SK-N-SH treated with all-trans-retinoic acid at 6 μM for 48 hours (cell line): ENCODE results near the gene FGGY.
"Not testable (repeated sequence)": the region's sequence is repeated elsewhere in the genome, so short reads cannot be mapped to it uniquely, and the experiment has no call there.

ENCODE experiments used
- ATAC-seq: fragments of 200-7000 bp; cut with Tn5 transposase; 3 replicates; pipeline ENCODE4 v1.9.1; 2020; ENCODE audit warnings: mild to moderate bottlenecking, moderate library complexity
- ARNTL ChIP-seq: fragments of 450-650 bp; formaldehyde crosslinking; IDR thresholded peaks from 2 replicates; pipeline ENCODE4 v1.5.0; 2020; ENCODE audit warnings: low read depth, mild to moderate bottlenecking, moderate library complexity, borderline replicate concordance
- BACH2 ChIP-seq: fragments of 250-450 bp; sonication (Bioruptor Pico); IDR thresholded peaks from 2 replicates; pipeline ENCODE4 v1.9.0; 2021; ENCODE audit warnings: mild to moderate bottlenecking, borderline replicate concordance
- ESRRG ChIP-seq: fragments of 250-450 bp; sonication (Bioruptor Pico); IDR thresholded peaks from 2 replicates; pipeline ENCODE4 v1.6.1; 2021; ENCODE audit warnings: mild to moderate bottlenecking
- GLIS3 ChIP-seq: fragments of 250-450 bp; sonication (Bioruptor Pico); IDR thresholded peaks from 2 replicates; pipeline ENCODE4 v1.5.0; 2020; ENCODE audit warnings: mild to moderate bottlenecking, moderate library complexity
- ISL1 ChIP-seq: fragments of 250-450 bp; sonication (Bioruptor Pico); IDR thresholded peaks from 2 replicates; pipeline ENCODE4 v2.1.2; 2022; ENCODE audit warnings: mild to moderate bottlenecking, moderate library complexity
- OSR1 ChIP-seq: fragments of 250-450 bp; sonication (Bioruptor Pico); IDR thresholded peaks from 2 replicates; pipeline ENCODE4 v1.8.0; 2022; ENCODE audit warnings: moderate library complexity, mild to moderate bottlenecking, inconsistent platforms
- PPARA ChIP-seq: fragments of 250-450 bp; sonication (Bioruptor Pico); IDR thresholded peaks from 2 replicates; pipeline ENCODE4 v1.5.0; 2020; ENCODE audit warnings: mild to moderate bottlenecking, borderline replicate concordance
- SNAI2 ChIP-seq: fragments of 250-450 bp; sonication (Bioruptor Pico); IDR thresholded peaks from 2 replicates; pipeline ENCODE4 v1.5.0; 2020; ENCODE audit warnings: mild to moderate bottlenecking, moderate library complexity
- TCF4 ChIP-seq: fragments of 250-450 bp; sonication (Bioruptor Pico); IDR thresholded peaks from 2 replicates; pipeline ENCODE4 v1.8.0; 2021; ENCODE audit warnings: mild to moderate bottlenecking, moderate library complexity, borderline replicate concordance
- TOX ChIP-seq: fragments of 250-450 bp; sonication (Bioruptor Pico); IDR thresholded peaks from 2 replicates; pipeline ENCODE4 v1.8.0; 2021; ENCODE audit warnings: mild to moderate bottlenecking, moderate library complexity, borderline replicate concordance
- ZC3H10 ChIP-seq: fragments of 250-450 bp; sonication (Bioruptor Pico); IDR thresholded peaks from 2 replicates; pipeline ENCODE4 v1.5.1; 2021; ENCODE audit warnings: mild to moderate bottlenecking, moderate library complexity
- ZFP3 ChIP-seq: fragments of 250-450 bp; sonication (Bioruptor Pico); IDR thresholded peaks from 2 replicates; pipeline ENCODE4 v1.5.0; 2020; ENCODE audit warnings: mild to moderate bottlenecking, moderate library complexity
- ZNF565 ChIP-seq: fragments of 450-650 bp; formaldehyde crosslinking; conservative IDR thresholded peaks from 2 replicates; pipeline ENCODE4 v1.5.0; 2020; ENCODE audit warnings: low read depth, mild to moderate bottlenecking, moderate library complexity
- ZNF70 ChIP-seq: fragments of 450-650 bp; formaldehyde crosslinking; IDR thresholded peaks from 2 replicates; pipeline ENCODE4 v1.5.0; 2020; ENCODE audit warnings: mild to moderate bottlenecking, moderate library complexity
- TF ChIP-seq, protein P1 (sequence below): fragments of 250-450 bp; sonication (Bioruptor Pico); IDR thresholded peaks from 2 replicates; pipeline ENCODE4 v1.5.1; 2021; ENCODE audit warnings: mild to moderate bottlenecking, moderate library complexity
- TF ChIP-seq, protein P2 (sequence below): fragments of 250-450 bp; sonication (Bioruptor Pico); IDR thresholded peaks from 2 replicates; pipeline ENCODE4 v1.5.1; 2020; ENCODE audit warnings: low read depth, mild to moderate bottlenecking, moderate library complexity
- TF ChIP-seq, protein P3 (sequence below): fragments of 250-450 bp; sonication (Bioruptor Pico); IDR thresholded peaks from 2 replicates; pipeline ENCODE4 v1.5.0; 2020; ENCODE audit warnings: mild to moderate bottlenecking, moderate library complexity
- TF ChIP-seq, protein P4 (sequence below): fragments of 250-450 bp; sonication (Bioruptor Pico); IDR thresholded peaks from 2 replicates; pipeline ENCODE4 v1.8.0; 2021; ENCODE audit warnings: low read depth, mild to moderate bottlenecking, moderate library complexity, borderline replicate concordance

The FGGY gene

DNA sequence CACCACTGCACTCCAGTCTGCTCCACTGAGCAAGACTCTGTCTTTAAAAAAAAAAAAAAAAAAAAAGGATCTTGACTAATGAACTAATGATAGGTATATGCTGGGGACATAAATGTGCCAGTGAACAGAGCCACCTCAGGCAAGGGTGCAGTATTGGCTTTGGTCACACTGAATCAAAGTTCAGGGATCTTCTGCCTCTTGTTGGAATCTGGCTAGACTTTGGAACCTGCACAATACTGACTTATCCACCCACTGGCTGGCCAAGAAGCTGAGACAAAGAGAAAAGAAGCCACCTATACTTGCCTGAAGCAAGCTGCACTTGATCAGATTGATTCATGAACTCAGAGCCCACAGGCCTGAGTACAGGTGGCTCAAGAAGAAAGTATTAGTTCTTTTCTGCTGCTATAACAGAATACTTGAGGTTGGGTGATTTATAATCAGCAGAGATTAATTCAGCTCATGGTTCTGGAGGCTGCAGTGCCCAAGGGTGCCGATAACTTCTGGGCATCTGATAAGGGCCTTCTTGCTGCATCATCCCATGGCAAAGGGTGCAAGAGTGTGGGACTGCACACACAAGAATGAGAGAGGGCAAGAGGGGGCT, 172.0 kb downstream of the FGGY start (continued):
- TF ChIP-seq, protein P1, sequence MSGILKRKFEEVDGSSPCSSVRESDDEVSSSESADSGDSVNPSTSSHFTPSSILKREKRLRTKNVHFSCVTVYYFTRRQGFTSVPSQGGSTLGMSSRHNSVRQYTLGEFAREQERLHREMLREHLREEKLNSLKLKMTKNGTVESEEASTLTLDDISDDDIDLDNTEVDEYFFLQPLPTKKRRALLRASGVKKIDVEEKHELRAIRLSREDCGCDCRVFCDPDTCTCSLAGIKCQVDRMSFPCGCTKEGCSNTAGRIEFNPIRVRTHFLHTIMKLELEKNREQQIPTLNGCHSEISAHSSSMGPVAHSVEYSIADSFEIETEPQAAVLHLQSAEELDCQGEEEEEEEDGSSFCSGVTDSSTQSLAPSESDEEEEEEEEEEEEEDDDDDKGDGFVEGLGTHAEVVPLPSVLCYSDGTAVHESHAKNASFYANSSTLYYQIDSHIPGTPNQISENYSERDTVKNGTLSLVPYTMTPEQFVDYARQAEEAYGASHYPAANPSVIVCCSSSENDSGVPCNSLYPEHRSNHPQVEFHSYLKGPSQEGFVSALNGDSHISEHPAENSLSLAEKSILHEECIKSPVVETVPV (CRISPR knock-in tag): no peak
- TF ChIP-seq ZFP3 (CRISPR knock-in tag): no peak
- TF ChIP-seq, protein P2, sequence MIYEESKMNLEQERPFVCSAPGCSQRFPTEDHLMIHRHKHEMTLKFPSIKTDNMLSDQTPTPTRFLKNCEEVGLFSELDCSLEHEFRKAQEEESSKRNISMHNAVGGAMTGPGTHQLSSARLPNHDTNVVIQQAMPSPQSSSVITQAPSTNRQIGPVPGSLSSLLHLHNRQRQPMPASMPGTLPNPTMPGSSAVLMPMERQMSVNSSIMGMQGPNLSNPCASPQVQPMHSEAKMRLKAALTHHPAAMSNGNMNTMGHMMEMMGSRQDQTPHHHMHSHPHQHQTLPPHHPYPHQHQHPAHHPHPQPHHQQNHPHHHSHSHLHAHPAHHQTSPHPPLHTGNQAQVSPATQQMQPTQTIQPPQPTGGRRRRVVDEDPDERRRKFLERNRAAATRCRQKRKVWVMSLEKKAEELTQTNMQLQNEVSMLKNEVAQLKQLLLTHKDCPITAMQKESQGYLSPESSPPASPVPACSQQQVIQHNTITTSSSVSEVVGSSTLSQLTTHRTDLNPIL (CRISPR knock-in tag): no peak
- no peak for TF ChIP-seq TOX (CRISPR knock-in tag)
- no peak for TF ChIP-seq ISL1 (CRISPR knock-in tag)
- TF ChIP-seq OSR1 (CRISPR knock-in tag): no peak
- TF ChIP-seq TCF4 (CRISPR knock-in tag): no peak
- no peak for TF ChIP-seq ZNF565 (CRISPR knock-in tag)
- TF ChIP-seq ZC3H10 (CRISPR knock-in tag): no peak

DNA sequence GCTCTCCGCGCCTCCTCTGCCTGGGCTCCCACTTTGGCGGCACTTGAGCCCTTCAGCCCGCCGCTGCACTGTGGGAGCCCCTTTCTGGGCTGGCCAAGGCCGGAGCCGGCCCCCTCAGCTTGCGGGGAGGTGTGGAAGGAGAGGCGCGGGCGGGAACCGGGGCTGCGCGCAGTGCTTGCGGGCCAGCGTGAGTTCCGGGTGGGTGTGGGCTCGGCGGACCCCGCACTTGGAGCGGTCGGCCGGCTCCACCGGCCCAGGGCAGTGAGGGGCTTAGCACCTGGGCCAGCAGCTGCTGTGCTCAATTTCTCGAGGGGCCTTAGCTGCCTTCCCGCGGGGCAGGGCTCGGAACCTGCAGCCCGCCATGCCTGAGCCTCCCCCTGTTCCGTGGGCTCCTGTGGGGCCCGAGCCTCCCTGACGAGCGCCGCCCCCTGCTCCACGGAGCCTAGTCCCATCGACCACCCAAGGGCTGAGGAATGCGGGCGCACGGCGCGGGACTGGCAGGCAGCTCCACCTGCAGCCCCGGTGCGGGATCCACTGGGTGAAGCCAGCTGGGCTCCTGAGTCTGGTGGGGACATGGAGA, 175.2 kb downstream of the FGGY start:
- ATAC-seq: not testable (repeated sequence)

DNA sequence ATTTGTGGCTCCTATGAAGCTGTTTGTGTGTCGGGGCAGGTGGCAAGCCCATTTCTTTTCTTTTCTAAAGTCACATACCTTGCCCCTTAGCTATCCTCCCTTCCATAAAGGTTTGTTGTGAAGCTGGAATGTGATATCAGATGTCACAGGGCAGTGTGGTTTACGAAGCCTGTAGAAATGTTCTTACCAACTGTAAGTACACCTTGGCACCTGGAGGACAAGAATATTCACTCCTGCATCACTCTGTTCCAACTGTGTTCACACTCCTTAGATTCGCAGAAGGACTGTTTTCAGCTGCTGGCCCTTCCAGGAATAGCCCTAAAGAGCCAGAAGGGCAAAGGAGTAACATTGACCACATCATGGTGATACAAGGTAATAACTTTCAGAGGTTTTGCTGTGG, 176.9 kb downstream of the FGGY start:
- no peak for ATAC-seq
- TF ChIP-seq, protein P3, sequence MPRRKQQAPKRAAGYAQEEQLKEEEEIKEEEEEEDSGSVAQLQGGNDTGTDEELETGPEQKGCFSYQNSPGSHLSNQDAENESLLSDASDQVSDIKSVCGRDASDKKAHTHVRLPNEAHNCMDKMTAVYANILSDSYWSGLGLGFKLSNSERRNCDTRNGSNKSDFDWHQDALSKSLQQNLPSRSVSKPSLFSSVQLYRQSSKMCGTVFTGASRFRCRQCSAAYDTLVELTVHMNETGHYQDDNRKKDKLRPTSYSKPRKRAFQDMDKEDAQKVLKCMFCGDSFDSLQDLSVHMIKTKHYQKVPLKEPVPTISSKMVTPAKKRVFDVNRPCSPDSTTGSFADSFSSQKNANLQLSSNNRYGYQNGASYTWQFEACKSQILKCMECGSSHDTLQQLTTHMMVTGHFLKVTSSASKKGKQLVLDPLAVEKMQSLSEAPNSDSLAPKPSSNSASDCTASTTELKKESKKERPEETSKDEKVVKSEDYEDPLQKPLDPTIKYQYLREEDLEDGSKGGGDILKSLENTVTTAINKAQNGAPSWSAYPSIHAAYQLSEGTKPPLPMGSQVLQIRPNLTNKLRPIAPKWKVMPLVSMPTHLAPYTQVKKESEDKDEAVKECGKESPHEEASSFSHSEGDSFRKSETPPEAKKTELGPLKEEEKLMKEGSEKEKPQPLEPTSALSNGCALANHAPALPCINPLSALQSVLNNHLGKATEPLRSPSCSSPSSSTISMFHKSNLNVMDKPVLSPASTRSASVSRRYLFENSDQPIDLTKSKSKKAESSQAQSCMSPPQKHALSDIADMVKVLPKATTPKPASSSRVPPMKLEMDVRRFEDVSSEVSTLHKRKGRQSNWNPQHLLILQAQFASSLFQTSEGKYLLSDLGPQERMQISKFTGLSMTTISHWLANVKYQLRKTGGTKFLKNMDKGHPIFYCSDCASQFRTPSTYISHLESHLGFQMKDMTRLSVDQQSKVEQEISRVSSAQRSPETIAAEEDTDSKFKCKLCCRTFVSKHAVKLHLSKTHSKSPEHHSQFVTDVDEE: no peak
- TF ChIP-seq SNAI2 (CRISPR knock-in tag): no peak
- no peak for TF ChIP-seq ZFP3 (CRISPR knock-in tag)
- TF ChIP-seq OSR1 (CRISPR knock-in tag): no peak
- TF ChIP-seq ARNTL (CRISPR knock-in tag): no peak
- TF ChIP-seq TOX (CRISPR knock-in tag): no peak
- TF ChIP-seq, protein P4, sequence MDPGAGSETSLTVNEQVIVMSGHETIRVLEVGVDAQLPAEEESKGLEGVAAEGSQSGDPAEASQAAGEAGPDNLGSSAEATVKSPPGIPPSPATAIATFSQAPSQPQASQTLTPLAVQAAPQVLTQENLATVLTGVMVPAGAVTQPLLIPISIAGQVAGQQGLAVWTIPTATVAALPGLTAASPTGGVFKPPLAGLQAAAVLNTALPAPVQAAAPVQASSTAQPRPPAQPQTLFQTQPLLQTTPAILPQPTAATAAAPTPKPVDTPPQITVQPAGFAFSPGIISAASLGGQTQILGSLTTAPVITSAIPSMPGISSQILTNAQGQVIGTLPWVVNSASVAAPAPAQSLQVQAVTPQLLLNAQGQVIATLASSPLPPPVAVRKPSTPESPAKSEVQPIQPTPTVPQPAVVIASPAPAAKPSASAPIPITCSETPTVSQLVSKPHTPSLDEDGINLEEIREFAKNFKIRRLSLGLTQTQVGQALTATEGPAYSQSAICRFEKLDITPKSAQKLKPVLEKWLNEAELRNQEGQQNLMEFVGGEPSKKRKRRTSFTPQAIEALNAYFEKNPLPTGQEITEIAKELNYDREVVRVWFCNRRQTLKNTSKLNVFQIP (CRISPR knock-in tag): no peak
- TF ChIP-seq, protein P2 (CRISPR knock-in tag): no peak
- no peak for TF ChIP-seq ZC3H10 (CRISPR knock-in tag)
- TF ChIP-seq ESRRG (CRISPR knock-in tag): no peak
- no peak for TF ChIP-seq BACH2 (CRISPR knock-in tag)
- no peak for TF ChIP-seq ZNF70 (CRISPR knock-in tag)

DNA sequence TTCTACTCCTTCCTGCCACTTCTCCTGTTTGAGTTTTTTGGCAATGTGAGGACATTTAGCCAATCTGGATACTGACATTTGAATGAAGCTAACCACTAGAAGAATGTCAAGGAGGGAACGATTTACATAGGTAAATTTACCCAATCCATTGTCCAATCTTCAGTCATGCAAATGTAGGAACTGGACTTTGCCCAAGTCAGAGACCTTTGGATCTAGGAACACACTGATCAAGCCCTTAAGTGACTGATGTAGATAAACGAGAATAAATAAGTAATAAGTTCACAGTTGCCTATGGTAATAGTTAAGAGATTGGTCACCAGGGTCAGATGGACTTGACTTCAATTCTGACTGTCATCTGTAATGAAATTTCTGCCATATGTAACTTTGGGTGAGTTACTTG, 177.6 kb downstream of the FGGY start:
- ATAC-seq: no peak
- TF ChIP-seq ZNF70 (CRISPR knock-in tag): no peak
- TF ChIP-seq GLIS3: no peak
- no peak for TF ChIP-seq ZNF565 (CRISPR knock-in tag)
- no peak for TF ChIP-seq PPARA (CRISPR knock-in tag)
- TF ChIP-seq OSR1 (CRISPR knock-in tag): no peak
- no peak for TF ChIP-seq TOX (CRISPR knock-in tag)
